Endothelial cell of umbilical vein (primary cell): ENCODE measurements around the gene SULT1C4.

Experiments used
- EZH2 ChIP-seq: IDR thresholded peaks from 2 replicates; pipeline ENCODE4 v1.6.1; 2012; ENCODE audit warnings: borderline replicate concordance, low read depth, mild to moderate bottlenecking, moderate library complexity, low read length, inconsistent platforms; ENCODE audit not compliant: severe bottlenecking
- JUN ChIP-seq: IDR thresholded peaks from 2 replicates; pipeline ENCODE4 v1.6.1; 2011; ENCODE audit warnings: borderline replicate concordance, low read depth; ENCODE audit not compliant: insufficient read length, insufficient read depth
- MAX ChIP-seq: IDR thresholded peaks from 2 replicates; pipeline ENCODE4 v1.6.1; 2011; ENCODE audit not compliant: insufficient read depth, insufficient read length
- POLR2A ChIP-seq: IDR thresholded peaks from 2 replicates; pipeline ENCODE4 v1.6.1; 2012; ENCODE audit warnings: low read depth, mild to moderate bottlenecking, control low read depth, low read length
- POLR2AphosphoS5 ChIP-seq: IDR thresholded peaks from 2 replicates; pipeline ENCODE4 v1.6.1; 2012; ENCODE audit warnings: low read depth, mild to moderate bottlenecking, control low read depth, low read length, moderate library complexity; ENCODE audit not compliant: insufficient read depth
- TF ChIP-seq, protein P1 (sequence below), 2 donors: IDR thresholded peaks; 1 replicate in 1 of 2; 2 replicates in 1 of 2; pipeline ENCODE4 v1.5.1; 2011; ENCODE audit warnings: low read length in 2 of 2, mild to moderate bottlenecking in 2 of 2, moderate library complexity in 2 of 2, control low read depth in 1 of 2, inconsistent platforms in 1 of 2, low read depth in 1 of 2; ENCODE audit not compliant: insufficient read depth in 1 of 2; ENCODE audit errors: extremely low read depth in 1 of 2

DNA sequence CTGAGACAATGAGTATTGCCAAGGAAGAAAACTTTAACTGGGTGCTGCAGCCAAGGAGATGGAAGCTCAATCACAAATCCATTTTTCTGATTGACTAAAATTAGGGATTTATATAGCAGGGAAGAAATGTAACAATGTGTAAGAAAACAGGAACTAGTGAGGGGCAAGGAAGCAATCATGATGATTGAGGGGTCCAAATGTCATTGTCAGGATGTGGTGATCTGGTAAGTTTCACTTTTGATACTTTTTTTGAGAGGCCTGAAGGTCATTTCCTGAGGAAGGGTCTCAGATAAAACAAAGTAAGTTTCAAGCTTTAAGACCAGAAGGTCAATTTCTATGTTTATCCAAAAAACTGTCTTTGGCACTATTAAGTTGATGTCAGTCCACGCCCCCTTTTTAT, 59.2 kb downstream of the SULT1C4 start:
- TF ChIP-seq, protein P1, sequence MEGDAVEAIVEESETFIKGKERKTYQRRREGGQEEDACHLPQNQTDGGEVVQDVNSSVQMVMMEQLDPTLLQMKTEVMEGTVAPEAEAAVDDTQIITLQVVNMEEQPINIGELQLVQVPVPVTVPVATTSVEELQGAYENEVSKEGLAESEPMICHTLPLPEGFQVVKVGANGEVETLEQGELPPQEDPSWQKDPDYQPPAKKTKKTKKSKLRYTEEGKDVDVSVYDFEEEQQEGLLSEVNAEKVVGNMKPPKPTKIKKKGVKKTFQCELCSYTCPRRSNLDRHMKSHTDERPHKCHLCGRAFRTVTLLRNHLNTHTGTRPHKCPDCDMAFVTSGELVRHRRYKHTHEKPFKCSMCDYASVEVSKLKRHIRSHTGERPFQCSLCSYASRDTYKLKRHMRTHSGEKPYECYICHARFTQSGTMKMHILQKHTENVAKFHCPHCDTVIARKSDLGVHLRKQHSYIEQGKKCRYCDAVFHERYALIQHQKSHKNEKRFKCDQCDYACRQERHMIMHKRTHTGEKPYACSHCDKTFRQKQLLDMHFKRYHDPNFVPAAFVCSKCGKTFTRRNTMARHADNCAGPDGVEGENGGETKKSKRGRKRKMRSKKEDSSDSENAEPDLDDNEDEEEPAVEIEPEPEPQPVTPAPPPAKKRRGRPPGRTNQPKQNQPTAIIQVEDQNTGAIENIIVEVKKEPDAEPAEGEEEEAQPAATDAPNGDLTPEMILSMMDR (IDR thresholded peaks at IDR 0.05; ENCODE audit: extremely low read depth in 1 of 2, insufficient read depth in 1 of 2, low read depth in 1 of 2, low read length in 2 of 2), result no peak
- no peak for TF ChIP-seq JUN
- no peak for TF ChIP-seq POLR2A
- no peak for TF ChIP-seq MAX
- TF ChIP-seq EZH2, result no peak
- no peak for TF ChIP-seq POLR2AphosphoS5
